A673 (cell line): Measurements from ENCODE around the gene MED15. TPM values are rescaled to one million over a fixed set of nuclear protein-coding genes. Genes with fewer than 3 reads are reported as not detected.

Experiments used
- BruUV-seq: library from RNA; stranded (reverse); fragments of 400-500 nt; replicated peaks from 2 replicates; lab custom pipeline; 2021; lab: Mats Ljungman, UMichigan
- CTCF ChIA-PET: fragments of 300-600 bp; sonication (Branson Sonifier 250); formaldehyde crosslinking; loops from one replicate; lab custom pipeline; 2022; ENCODE audit warnings: antibody characterized with exemption; lab: Charles Lee
- POLR2A ChIA-PET: fragments of 300-600 bp; sonication (Branson Sonifier 250); formaldehyde crosslinking; loops from one replicate; lab custom pipeline; 2022; ENCODE audit warnings: antibody characterized with exemption; ENCODE audit not compliant: low non-redundant PET; lab: Charles Lee
- DNase-seq: peaks from one replicate; pipeline ENCODE4 v3.0.0-alpha.2; 2015; ENCODE audit warnings: low spot score
- H3K27ac ChIP-seq: fragments of 200-600 bp; sonication (generic); 2 replicates; pipeline ENCODE4 v1.5.1; 2016; ENCODE audit warnings: mixed run types, low read depth, mild to moderate bottlenecking, mixed read lengths, antibody characterized with exemption, low read length; ENCODE audit not compliant: poor library complexity, severe bottlenecking
- H3K27me3 ChIP-seq: fragments of 200-600 bp; sonication (generic); replicated peaks from 2 replicates; pipeline ENCODE4 v1.6.1; 2017; ENCODE audit warnings: mixed run types, low read depth, mild to moderate bottlenecking, mixed read lengths, antibody characterized with exemption, low read length; ENCODE audit not compliant: insufficient read depth, poor library complexity
- H3K36me3 ChIP-seq: fragments of 200-600 bp; sonication (generic); 2 replicates; pipeline ENCODE4 v1.6.1; 2016; ENCODE audit warnings: mixed run types, mild to moderate bottlenecking, mixed read lengths, antibody characterized with exemption, low read length; ENCODE audit not compliant: insufficient read depth, poor library complexity, severe bottlenecking
- H3K4me1 ChIP-seq: fragments of 200-600 bp; sonication (generic); 2 replicates; pipeline ENCODE4 v1.6.1; 2017; ENCODE audit warnings: mixed run types, mild to moderate bottlenecking, mixed read lengths, antibody characterized with exemption, low read length; ENCODE audit not compliant: insufficient read depth, poor library complexity, severe bottlenecking
- H3K4me3 ChIP-seq: fragments of 200-600 bp; sonication (generic); 2 replicates; pipeline ENCODE4 v1.5.1; 2016; ENCODE audit warnings: low read depth, mixed run types, mild to moderate bottlenecking, mixed read lengths, low read length; ENCODE audit not compliant: poor library complexity, severe bottlenecking
- H3K9me3 ChIP-seq: fragments of 200-600 bp; sonication (generic); 2 replicates; pipeline ENCODE4 v1.6.1; 2016; ENCODE audit warnings: mixed run types, low read depth, mild to moderate bottlenecking, mixed read lengths, antibody characterized with exemption, low read length; ENCODE audit not compliant: poor library complexity, severe bottlenecking
- EZH2 ChIP-seq: fragments of 200-600 bp; sonication (generic); IDR thresholded peaks from 2 replicates; pipeline ENCODE4 v1.6.1; 2017; ENCODE audit warnings: borderline replicate concordance, low read depth, mild to moderate bottlenecking, mixed read lengths, antibody characterized with exemption, low read length; ENCODE audit not compliant: poor library complexity, severe bottlenecking
- intact Hi-C: fragments of 100-400 bp; cut with micrococcal nuclease; formaldehyde crosslinking; loops from one replicate; pipeline ENCODE4 v1.10.0; 2022; ENCODE audit not compliant: unreplicated experiment
- total RNA-seq: library from RNA; stranded (reverse); gene quantifications from 2 replicates; pipeline ENCODE4 v1.2.3, GENCODE V29; 2021
- TF ChIP-seq, protein P1 (sequence below): fragments of 300-800, 200-600 bp; sonication (generic); conservative IDR thresholded peaks from 2 replicates; pipeline ENCODE4 v1.5.1; 2017; ENCODE audit warnings: low read depth, mild to moderate bottlenecking, antibody characterized with exemption, low read length, moderate library complexity, mixed read lengths

Gene MED15
- total RNA-seq, 1 experiment from 2014 or later = 96.2 TPM

DNA sequence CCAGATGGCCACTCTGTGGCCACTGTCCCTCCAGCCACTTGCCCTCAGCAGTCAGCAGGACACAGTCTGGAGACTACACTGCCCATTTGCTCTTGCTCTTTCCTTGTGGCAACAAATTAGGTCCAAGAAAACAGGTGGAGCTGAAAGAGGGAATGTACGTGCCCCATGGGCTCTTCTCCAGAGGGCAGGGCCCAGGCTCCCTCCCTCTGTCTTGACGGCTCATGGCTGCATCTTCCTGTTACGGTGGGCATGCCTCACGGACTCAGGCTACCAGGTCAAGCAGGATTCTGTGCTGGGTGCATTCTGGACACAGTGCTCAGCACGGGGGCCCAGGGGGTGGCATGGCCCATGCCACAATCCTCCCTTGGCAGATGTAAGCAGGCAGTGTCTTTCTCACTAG, 71.3 kb downstream of the MED15 start:
- H3K4me3 ChIP-seq = no peak overlapping the region
- no peaks in the 10 kb centered on the region for H3K4me1 ChIP-seq
- H3K27ac ChIP-seq = no peak overlapping the region
- POLR2A ChIA-PET = no interaction called here
- intact Hi-C loops = no loop called here
- no peak for DNase-seq
- H3K9me3 ChIP-seq = no peaks in the 10 kb centered on the region
- no peaks in the 10 kb centered on the region for H3K27me3 ChIP-seq
- CTCF ChIA-PET = no interaction called here
- BruUV-seq = no TSS peak
- TF ChIP-seq, protein P1, sequence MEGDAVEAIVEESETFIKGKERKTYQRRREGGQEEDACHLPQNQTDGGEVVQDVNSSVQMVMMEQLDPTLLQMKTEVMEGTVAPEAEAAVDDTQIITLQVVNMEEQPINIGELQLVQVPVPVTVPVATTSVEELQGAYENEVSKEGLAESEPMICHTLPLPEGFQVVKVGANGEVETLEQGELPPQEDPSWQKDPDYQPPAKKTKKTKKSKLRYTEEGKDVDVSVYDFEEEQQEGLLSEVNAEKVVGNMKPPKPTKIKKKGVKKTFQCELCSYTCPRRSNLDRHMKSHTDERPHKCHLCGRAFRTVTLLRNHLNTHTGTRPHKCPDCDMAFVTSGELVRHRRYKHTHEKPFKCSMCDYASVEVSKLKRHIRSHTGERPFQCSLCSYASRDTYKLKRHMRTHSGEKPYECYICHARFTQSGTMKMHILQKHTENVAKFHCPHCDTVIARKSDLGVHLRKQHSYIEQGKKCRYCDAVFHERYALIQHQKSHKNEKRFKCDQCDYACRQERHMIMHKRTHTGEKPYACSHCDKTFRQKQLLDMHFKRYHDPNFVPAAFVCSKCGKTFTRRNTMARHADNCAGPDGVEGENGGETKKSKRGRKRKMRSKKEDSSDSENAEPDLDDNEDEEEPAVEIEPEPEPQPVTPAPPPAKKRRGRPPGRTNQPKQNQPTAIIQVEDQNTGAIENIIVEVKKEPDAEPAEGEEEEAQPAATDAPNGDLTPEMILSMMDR = no peak
- peaks cover 49% of the 10 kb centered on the region for H3K36me3 ChIP-seq

- Histone ChIP-seq H3K9me3 (no peaks in the 10 kb centered on the region), H3K36me3 (peaks cover 49% of the 10 kb centered on the region), H3K27me3 (no peaks in the 10 kb centered on the region), H3K4me1 (no peaks in the 10 kb centered on the region), H3K4me3 (no peak overlapping the region), H3K27ac (no peak overlapping the region)
- no peak for DNase-seq
- CTCF ChIA-PET = no interaction called here
- POLR2A ChIA-PET = no interaction called here
- no TSS peak for BruUV-seq
- intact Hi-C loops = no loop called here
- TF ChIP-seq, protein P1 = no peak
- no peak for TF ChIP-seq EZH2
Measured at GRCh38 chr22:20579273-20580120, 72.1 kb downstream of the MED15 start.

- ChIA-PET CTCF (no interaction called here), POLR2A (no interaction called here)
- DNase-seq = no peak
- Histone ChIP-seq H3K4me1 (no peaks in the 10 kb centered on the region), H3K27ac (no peak overlapping the region), H3K4me3 (no peak overlapping the region), H3K27me3 (no peaks in the 10 kb centered on the region), H3K36me3 (peaks cover 49% of the 10 kb centered on the region), H3K9me3 (no peaks in the 10 kb centered on the region)
- no peak for TF ChIP-seq EZH2
- TF ChIP-seq, protein P1 = no peak
- BruUV-seq = no TSS peak
- intact Hi-C loops = no loop called here
Measured at GRCh38 chr22:20580179-20580578, 72.8 kb downstream of the MED15 start.
